ENCODE measurements around the gene TMEM250.

TMEM250 gene

GRCh38 chr9:136093995-136094881 lies 24.4 kb downstream of the TMEM250 start:
- peak; percentile 83 for DNase-seq

DNA sequence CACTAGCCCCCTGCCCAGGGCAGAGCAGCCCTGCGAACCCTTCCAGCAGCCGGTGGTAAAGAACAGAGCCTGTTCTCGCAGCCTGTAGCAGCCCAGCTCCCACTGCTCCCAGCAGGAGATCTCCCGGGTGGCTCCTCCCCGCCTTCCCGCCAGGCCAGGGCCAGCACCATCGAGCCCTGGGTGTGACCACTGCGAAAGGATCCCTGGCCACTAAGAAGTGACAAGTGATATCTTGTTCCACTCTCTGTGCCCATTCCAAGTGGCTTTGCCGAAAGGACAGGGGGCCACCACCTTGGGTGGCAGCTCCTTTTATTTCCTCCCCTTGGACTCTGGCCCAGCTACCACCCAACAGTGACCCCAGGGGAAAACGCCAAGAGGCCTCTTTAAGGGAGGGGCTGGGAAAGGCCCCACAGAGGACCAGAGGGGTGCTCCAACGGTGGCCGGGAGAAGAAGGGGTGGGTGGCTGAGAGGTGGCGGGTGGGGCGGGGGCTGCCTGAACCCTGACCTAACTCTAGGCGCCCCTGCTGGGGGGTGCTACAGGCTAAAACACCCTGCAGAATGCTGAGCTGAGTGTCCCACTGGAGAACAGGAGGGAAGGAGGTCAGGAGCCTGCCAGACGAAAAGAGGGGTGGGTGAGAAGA lies 25.2 kb downstream of the TMEM250 start:
- DNase-seq: no peak

GRCh38 chr9:136092741-136093140 lies 25.9 kb downstream of the TMEM250 start:
- no peak for DNase-seq

GRCh38 chr9:136092353-136092650 lies 26.4 kb downstream of the TMEM250 start:
- DNase-seq: no peak

- no peak for DNase-seq
These were observed 26.9 kb downstream of the TMEM250 start for GRCh38 chr9:136091582-136092352.

DNA sequence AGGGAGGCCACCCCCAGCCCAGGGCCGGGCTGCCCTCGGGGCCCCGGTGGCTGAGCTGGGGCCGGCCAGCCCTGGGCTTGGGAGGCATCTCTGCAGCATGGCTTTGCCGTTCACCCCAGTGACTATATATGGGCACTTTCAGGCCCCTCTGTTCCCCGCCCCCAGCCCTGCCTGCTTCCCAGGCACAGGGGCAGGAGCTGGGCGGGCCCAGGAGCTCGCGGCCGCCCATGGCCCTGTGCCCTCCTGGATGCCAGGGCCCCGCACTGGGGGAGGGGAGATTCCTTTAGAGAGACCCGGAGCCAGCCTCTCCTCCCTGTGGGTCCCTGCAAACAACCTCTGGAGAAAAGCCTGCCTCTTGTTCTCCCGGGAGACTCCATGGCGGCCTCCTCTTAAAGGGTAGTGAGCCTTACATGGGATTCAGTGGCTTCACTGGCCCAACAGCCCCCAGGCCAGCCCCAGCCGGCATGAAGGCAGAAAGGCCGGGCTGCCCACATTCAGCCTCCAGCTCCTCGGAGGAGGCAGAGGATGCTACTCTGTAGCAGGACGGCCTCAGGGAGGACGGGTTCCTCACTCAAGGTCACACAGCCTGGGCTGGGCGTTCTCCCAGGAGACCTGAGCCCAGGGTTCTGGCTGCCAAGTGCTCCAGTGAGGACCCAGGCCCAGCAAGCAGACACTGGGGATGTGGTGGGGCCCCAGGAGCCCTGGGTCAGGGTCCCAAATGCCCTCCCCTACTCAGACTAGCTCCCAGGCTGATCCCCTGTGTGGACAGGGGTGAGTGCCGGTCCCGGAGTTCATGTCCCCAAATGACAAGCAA lies 27.7 kb downstream of the TMEM250 start:
- no peak for DNase-seq

GRCh38 chr9:136090056-136090735 lies 28.5 kb downstream of the TMEM250 start:
- DNase-seq: no peak

DNA sequence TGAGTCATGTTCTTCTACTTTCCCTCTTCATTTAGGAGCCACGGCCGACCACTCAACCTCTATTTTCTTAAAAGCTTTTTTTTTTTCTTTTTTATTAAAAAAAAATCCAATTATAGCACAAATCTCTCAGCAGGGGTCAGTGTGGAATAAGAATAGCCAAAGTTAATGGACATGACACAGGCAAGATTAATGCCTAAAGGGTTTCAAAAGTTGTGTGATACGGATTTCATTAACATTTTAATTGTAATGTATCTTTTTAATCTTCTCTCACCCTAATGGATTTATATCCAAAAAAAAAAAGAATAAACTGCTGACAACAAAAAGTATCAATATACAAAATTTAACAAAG lies 29.0 kb downstream of the TMEM250 start:
- no peak for DNase-seq

GRCh38 chr9:136088939-136089696 lies 29.6 kb downstream of the TMEM250 start:
- no peak for DNase-seq

- no peak for DNase-seq
These were observed 30.2 kb downstream of the TMEM250 start for GRCh38 chr9:136088481-136088938.

DNA sequence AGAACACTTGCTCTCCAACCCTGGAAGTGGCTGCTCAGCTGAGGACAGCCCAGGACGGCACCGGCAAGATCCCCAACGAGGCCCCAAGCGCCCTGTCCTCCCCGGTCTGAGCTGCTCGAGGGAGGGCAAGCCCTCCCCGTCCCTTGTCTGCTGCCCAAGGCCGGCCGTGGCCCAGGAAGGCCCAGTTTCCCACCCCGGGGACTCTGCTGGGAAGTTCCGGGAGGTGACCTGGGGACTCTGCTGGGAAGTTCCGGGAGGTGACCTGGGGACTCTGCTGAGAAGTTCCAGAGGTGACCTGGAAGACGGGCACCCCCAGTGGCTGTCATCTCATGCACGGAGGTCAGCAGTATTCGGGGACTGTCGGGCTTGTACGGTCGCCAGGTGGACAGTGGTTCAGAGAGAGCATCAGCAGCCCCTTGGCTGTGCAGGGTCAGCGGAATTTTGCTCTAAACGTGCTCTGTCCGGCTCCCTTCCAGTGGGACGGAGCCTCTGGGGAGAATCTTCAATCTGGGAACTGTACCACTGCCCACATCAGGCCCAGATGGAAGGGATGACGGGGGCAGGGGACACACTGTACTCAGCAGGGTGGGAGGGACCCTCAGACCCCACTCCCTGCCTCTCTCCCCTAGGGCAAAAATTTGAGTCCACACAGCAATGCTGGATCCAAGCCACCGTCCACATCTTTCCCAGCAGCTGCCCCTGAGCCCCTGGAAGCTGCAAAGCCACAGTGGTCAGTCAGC lies 30.8 kb downstream of the TMEM250 start:
- DNase-seq: no peak

DNA sequence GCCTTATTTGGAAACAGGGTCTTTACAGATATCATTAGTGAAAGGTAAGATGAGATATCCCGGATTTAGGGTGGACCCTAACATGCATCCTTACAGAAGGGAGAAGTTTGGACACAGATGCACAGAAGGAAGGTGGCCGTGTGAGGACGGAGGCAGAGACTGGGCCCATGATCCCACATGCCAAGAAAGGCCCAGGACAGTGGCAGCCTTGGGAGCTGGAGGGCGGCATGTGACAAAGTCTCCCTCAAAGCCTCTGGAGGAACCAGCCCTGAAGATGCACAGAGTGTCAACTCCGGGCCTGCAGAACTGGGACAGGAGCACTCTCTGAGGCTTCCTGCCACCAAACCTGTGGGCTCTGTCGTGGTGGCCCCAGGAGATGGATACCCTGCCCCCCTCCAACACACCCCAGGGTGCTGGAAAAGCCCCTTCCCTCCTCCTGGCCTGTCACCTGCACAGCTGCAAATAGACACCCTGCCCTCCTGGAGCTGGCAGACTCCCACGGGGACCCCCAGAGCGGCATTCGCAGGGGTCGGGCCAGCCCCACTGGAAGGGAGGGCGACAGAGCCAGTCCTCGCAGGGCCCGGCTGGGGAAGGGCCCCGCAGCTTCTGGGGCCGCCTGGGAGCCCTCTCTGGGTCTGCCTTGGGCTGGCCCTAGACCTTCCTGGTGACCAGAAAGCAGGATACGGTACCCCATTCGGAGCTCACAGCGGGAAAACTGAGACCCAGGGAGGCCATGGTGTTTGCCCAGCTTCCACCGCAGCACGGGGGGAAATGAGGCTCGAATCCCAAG lies 31.5 kb downstream of the TMEM250 start:
- DNase-seq: no peak

DNA sequence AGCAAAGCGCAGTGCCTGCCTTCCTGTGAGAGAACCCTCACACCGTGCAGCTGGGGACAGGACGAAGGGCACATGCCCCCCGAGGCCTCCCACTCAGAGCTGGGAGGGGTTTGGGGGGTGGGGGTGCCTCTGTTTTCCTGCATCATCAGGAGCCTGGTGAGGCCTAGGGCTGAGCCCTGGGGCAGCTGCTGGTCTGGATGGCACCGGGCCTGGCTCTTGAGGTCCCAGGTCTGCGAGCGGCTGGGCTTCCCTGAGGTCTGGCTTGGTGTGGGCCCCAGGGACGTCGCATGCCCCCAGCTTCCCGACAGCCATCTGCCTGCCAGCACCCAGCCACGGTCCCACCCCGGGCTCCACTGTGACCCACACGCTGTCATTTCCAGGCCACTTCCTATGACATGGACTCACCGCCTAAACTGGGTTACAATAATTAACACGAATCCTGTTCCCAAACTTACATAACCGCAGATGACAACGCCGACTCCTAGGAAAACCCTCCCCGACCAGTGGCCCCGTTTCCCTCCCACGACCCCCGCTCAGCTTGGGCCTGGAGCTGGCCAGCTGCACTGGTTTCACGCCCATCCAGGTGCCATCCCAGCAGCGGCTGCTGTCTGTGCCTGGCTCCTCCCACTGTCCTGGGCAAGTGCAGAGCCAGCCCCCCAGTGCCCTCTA lies 32.3 kb downstream of the TMEM250 start:
- no peak for DNase-seq

GRCh38 chr9:136085815-136086212 lies 32.9 kb downstream of the TMEM250 start:
- no peak for DNase-seq

GRCh38 chr9:136084063-136084944 lies 34.4 kb downstream of the TMEM250 start:
- no peak for DNase-seq

DNA sequence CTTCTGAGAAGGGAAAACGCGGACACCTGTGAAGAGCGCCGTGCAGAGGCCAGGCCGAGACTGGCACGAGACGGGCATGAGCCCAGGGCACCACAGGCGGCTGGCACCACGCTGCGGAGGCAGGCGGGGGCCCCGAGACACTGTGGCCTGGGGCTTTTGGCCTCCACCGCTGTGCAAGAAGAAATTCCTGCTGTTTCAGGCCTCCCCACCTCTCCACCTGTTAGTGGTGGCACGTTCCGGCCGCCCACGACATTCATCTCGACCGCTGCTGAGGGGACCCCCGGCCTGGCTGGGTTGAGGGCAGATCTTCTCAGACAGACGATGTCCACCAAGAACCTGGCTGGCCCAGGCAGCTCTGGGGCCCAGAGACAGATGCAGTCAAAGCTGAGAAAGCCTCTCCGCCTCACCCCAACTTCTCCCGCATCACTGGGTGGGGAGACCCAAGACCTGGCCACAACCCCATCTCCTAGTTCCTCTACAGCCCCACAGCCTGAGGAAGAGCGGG lies 35.1 kb downstream of the TMEM250 start:
- no peak for DNase-seq

DNA sequence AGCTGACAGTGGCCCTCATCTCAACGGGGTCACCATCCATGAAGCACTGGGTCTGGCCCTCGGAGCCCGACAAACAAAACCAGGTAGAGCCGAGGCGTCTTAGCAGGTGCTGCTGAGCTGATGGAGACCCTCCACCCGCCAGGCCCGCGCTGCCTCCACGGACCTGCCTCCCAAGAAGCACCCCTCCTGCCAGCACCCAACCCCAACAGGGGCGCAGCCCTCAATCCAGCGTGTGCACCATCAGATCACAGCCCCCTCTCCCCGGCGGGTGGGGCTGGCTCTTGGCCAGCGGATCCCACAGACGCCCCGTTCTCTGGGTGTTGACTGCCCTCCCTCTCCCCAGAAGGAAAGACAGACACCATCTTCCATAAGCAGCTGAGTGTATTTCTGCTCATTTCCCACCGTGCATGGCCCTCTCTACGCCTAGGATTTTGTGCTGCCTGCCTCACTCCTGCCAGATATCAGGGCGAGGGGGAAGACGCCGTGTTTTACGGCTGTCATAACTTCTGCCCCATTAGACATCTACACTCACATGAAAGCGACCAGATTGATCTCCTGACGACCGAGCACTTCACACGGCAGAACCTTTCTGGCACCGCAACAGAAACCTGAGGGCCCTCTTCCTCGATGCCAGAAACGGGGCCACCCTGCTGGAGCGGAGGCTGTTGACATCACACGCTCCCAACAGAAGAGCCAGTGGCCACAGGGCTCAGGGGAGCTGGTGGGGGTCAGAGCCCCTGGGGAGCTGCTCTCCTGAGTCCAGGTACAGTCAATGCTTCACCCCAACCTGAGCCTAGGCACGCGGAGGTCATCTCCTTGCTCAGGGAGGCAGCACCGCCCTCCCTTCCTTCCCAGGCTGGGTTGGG lies 35.9 kb downstream of the TMEM250 start:
- no peak for DNase-seq
